Renal cortical epithelial cell (primary cell): ENCODE results near the gene MED8. TPM values are rescaled to one million over a fixed set of nuclear protein-coding genes. Genes with fewer than 3 reads are reported as not detected.

Experiments
- DNase-seq: peaks from one replicate; pipeline ENCODE4 v3.0.0-alpha.2; 2011; ENCODE audit warnings: low read depth
- total RNA-seq: library from RNA; depleted of rRNA; stranded (reverse); fragments of >200 nt; gene quantifications from 2 replicates; pipeline ENCODE4 v1.2.3, GENCODE V29; 2014

The MED8 gene
- total RNA-seq, 1 donor from 2014 or later, result 40.2 TPM

DNA sequence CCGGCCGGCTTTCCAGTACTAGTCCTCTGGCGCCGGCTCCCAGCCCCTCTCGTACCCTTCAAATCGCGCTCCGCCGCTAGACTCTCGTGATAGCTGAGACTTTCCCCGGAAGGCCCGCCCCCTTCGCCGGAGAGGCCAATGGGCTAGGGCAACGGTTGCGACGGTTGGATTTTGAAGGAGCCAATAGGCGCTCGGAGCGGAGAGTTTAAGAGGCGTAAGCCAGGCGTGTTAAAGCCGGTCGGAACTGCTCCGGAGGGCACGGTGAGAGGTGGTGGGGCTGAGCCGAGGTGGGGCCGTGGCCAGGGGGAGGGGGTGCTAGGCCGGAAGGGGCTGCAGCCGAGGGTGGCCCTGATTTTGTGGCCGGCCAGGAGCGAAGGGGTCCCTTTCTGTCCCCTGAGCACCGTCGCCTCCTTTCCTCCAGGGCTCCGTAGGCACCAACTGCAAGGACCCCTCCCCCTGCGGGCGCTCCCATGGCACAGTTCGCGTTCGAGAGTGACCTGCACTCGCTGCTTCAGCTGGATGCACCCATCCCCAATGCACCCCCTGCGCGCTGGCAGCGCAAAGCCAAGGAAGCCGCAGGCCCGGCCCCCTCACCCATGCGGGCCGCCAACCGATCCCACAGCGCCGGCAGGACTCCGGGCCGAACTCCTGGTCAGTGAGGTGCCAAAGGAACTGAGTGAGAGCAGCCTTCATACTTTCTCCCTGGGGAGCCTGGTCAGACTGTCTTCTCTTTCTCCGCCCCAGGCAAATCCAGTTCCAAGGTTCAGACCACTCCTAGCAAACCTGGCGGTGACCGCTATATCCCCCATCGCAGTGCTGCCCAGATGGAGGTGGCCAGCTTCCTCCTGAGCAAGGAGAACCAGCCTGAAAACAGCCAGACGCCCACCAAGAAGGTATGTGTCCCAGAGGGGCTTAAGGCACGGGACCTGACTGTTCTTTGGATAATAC is 30.6 kb downstream of the MED8 start, which contains the start of gene CDC20:
CDC20 (plus strand) TSS at position 236 of the 948 bp plus-strand sequence; CDS start at position 471, 235 bp downstream.
- peak; percentile 87 for DNase-seq

DNA sequence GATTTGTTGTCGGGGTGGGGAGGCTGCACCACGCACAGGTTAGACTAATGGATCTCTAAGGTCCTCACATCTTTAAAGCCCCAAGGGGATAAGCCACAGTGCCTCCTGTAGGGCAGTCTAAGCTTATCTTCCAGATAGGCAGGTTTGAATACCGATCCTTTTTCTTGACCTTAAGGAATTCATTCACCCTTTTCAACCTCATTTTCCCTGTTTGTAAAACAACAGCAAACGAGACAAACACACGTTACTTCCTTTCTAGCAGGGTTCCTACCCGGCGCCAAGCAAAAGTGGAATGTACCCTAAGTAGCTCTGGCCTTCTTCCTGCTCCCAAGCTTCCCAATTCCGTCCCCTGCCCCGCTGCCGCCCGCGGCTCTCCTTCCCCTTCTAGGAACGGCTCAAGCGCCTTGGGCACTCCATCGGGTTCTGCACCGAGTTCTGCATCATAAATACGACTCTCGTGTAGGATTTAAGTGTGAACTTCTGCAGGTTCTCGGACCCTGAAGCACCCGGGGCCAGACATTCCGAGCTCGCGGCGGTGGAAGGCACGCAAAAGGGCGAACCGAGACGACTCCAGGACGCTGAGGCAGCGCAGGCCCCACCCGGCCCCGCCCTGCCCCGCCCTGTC is 31.4 kb downstream of the MED8 start:
- DNase-seq, result peak; percentile 62

DNA sequence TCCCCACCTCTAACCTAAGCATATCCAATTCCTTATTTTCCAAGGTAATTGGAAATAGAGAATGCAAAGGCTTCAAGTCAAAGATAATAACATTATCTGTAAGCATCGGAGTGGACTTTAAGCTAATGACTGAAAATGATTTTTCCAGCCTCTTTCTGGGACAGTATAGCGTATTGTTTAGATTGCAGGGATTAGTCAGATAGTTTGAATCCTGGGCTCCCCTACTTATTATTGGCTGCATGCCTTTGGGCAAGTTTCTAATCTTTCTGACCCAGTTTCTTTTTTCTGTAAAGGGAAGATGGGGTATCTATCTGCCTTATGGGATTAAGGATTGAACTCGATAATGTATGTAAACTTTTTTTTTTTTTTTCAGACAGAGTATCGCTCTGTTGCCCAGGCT is 32.3 kb downstream of the MED8 start:
- no peak for DNase-seq

DNA sequence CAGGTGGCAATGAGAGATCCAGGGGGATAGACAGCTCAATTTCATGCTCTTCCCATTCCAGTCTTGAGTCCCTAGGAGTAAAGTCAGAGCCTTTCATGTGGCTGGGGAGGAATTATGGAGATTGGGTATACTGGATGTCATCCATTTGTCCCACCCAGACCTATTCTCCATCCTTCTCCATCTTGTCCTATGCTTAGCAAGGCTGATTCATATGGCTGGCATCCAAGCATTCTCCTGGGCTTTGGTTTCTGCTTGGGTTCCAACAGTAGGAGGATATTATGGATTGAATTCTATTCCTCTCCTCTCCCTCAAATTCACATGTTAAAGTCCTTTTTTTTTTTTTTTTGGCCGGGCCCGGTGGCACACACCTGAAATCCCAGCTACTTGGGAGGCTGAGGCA is 34.7 kb downstream of the MED8 start:
- no peak for DNase-seq

DNA sequence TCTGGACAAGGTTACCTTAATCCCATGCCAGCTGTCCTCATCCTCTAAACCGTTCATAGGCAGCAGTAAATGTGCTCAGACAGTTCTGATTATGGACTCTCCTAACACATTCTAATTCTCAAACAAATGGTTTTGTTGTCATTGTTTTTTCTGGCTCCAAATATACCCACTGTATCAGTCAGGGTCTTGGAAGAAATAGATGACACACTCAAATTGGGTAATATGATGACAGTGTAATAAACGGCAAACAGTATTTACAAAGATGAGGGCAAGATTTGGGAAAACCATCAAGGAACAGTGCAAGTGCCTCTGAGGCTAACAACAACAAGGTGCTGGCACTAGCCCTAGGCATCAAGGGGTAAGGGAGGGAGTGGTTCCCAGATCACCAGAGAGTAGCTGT is 35.1 kb downstream of the MED8 start:
- no peak for DNase-seq

DNA sequence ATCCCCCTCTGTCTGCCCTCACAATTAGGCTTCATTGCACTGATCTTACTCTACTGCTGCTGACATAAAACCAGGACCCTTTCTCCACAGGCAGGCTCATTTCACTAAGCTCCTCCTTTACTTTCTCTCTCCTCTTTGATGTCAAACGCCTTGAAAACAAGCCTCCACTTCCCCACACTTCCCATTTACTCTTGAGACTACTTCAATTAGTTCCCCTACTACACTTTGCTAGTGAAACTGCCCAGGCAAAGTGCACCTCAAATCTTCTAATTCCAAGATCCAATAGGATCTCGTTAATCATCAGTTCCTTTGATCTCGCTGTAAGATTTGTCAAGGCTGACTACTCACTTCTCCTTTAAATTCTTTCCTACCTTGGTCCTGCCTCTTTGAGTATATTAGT is 36.7 kb downstream of the MED8 start:
- no peak for DNase-seq

DNA sequence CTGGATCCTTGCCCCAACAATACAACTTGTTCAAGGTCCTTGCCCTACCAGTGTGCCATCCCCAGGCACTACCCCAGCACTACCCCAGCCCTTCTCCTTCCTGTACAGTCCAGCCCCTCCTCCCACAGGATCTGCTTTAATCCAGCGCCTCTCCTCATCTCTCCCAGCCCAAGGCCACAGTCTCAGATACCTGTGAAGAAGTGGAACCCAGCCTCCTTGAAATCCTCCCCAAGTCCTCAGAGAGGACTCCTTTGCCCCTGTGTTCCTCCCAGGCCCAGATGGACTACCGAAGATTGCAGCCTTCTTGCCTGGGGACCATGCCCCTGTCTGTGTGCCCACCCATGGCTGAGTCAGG is 37.3 kb downstream of the MED8 start:
- no peak for DNase-seq

DNA sequence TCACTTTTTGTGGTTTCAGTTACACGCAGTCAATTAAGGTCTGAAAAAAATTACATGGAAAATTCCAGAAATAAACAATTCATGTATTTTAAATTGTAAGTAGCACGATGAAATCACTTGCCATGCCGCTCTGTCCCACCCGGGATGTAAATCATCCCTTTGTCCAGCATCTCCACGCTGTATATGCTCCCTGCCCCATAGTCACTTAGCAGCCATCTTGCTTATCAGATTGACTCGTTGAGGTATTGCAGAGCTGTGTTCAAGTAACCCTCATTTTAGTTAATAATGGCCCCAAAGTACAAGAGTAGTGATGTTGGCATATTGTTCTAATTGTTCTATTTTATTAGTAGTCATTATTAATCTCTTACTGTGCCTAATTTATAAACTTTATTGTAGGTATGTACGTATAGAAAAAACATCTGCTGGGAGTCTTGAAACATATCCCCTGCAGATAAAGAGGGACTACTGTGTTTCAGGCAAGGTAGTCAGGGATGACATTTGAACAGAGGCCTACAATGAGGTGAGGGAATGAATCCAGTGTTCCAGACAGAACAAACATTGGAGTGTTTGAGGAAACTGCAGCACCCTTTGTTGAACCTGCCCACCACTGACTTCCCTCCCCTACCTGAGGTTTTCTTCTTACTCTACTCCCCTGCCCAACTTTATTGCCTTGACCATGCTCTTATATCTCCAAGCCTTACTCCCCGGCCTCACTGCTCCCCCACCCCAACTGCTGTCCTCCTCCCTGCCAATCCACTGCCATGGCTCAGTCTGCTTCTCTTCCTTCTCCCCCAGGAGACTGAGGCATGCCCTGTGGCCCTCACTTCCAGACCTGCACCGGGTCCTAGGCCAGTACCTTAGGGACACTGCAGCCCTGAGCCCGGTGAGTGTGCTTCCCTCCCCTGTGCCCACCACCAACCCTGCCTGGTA is 37.9 kb downstream of the MED8 start:
- DNase-seq, result no peak

DNA sequence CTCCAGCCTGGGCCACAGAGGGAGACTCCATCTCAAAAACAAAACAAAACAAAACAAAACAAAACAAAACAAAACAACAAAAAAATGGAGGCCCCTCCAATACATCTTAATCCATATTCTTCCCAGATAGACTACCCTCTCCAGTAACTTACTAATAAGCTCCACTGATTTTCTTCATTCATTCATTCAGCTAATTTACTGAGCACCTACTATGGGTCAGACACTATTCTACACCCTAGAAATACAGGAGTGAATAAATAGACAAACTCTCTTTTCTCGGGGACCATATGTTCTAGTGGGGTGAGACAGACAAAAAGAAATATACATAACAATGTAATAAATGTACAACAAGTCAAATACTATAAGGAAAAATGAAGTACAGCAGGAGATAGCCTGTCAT is 38.6 kb downstream of the MED8 start:
- DNase-seq, result no peak

DNA sequence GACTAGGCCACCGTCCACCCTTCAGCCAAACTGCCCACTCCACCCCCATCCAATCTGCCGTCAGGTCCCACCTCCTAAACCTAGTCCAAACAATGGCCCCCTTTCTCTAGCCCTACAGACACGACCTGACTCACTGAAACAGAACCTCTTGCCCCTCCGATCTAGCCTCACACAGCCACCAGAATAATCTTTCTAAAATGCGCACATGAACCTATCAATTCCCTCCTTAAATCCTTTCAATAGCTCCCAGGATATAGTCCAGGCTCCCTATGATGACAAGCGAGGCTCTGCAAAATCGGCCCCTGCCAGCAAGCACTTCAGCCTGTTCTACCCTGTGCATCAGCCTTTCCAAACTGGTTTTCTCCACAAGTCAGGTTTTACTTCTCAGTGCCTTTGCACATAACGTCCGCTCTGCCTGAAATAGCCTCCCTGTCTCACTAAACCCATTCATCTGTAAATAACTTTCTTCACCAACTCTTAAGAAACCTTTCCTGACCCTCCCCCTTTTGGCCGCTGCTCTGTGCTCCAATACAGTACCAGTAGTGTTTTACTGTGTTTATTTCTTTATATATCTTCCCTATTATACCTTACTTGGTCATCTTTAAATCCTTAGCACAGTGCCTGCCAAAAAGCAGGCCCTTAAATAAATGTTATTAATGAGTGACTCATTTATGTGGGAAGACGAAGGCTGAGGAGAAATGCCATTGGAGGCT is 39.9 kb downstream of the MED8 start:
- peak; percentile 79 for DNase-seq

DNA sequence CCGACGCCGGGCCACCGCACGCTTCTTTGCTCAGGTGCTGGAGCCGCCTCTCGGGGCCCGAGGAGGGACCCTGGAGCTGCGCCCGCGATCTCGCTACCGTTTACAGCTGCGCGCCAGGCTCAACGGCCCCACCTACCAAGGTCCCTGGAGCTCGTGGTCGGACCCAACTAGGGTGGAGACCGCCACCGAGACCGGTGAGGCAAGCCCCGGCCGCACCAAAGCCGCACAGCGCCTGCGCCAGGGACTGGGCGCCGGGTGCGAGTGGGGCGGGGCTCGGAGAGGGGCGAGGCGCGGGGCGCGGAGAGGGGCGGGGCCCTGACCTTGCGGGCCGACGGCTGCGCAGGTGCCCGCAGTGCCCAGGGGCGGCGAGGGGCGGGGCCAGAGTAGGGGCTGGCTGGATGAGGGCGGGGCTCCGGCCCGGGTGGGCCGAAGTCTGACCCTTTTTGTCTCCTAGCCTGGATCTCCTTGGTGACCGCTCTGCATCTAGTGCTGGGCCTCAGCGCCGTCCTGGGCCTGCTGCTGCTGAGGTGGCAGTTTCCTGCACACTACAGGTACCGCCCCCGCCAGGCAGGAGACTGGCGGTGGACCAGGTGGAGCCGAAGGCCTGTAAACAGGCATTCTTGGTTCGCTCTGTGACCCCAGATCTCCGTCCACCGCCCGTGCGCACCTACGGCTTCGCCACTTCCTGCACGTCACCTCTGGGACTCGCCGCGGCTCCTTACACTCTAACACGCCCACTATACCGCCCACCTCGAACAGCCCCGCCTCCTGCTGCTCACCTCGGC is 40.6 kb downstream of the MED8 start:
- DNase-seq, result peak; percentile 69

DNA sequence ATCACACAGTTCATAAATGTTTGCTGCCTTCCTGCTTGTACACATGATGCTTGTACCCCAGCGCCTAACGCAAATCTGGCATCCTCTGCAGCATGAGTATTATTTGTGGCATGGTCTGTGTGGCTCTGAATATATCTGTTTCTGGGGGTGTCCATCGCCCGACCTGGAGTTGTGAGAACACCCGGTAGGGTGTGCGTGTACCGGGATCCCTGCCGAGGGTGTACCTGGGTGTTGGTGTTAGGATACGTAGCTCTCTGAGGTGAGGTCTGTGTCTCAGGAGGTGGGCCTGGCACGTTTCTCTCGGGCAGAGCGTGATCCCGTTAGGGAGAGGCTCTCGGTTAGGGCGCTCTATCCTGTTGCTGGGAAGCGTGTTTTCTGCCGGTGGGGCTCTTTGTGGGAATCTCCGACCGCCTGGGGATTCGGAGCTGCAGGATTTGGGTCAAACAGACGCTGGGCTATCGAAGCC is 41.2 kb downstream of the MED8 start:
- DNase-seq, result no peak

DNA sequence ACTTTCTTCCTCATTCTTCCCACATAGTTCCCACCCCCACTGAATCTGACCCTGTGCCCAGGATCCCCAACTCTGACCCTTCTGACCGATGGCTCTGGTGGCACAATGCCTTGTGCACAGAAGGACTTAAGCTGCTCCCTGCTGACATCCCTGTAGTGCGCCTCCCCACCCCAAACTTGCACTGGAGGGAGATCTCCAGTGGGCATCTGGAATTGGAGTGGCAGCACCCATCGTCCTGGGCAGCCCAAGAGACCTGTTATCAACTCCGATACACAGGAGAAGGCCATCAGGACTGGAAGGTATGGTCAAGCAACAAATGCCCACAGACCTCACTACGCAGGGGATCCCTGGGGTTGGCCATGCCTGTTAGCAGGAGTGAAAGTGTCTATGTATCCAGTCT is 43.0 kb downstream of the MED8 start:
- DNase-seq, result no peak

DNA sequence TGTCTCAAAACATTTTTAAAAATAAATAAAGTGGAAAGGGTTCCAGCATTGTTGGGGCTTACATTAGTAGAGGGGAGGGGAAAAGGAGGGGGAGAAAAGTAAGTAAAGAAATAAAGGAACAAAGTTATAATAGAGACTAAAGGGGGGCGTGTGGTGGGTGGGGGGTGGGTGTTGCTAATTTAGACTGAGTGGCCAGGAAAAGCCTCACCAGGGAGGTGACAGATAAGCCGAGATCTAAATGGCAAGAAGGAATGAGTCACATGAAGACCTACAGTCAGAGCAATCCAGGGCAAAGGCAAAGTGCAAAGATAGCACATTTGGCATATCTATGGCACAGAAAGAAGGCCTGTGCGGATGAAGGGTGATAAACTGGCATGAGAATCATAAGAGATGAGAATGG is 44.5 kb downstream of the MED8 start:
- no peak for DNase-seq

DNA sequence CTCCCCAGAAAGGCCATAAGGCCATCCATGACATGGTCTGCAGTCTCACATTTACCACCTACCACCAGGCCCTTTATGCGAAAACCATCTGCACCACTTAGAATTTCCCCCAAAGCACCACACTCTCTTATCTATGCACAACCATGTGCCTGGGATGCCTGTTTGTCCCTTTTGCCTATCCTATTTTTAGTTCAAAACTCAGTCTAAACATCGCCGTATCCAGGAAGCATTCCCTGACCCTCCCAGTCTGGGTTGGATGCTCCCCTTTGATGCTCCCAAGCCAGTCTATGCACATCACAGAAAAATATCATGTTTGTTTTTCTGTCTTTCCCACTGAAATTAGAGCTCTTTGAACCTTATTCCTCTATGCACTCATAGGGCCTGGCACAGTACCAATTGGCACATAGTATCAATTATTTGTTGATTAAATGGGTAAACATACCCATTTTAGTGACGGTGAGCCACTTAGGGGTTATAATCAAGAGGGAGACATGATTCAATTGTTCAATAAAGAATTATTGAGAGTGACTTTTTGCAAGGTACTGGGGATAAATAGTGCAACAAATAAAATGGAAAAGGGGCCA is 45.2 kb downstream of the MED8 start:
- no peak for DNase-seq

DNA sequence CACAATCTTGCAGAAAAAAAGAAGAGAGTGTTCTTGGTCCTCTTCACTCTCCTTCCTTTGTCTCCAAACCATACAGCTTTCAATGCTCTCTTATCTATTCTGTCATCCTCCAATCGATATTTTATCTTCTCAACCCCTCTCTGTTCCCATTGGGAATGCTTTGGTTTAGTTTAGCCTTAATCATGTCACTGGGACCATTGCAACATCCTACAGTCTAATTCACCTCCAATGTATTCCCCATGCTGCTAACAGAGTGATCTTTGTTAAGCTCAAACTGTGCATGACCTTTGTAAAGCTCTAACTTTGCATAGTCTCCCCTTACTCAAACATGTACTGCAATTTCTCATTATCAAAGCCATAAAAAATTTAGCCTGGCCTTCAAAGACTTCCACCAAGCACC is 49.0 kb downstream of the MED8 start:
- DNase-seq, result no peak

DNA sequence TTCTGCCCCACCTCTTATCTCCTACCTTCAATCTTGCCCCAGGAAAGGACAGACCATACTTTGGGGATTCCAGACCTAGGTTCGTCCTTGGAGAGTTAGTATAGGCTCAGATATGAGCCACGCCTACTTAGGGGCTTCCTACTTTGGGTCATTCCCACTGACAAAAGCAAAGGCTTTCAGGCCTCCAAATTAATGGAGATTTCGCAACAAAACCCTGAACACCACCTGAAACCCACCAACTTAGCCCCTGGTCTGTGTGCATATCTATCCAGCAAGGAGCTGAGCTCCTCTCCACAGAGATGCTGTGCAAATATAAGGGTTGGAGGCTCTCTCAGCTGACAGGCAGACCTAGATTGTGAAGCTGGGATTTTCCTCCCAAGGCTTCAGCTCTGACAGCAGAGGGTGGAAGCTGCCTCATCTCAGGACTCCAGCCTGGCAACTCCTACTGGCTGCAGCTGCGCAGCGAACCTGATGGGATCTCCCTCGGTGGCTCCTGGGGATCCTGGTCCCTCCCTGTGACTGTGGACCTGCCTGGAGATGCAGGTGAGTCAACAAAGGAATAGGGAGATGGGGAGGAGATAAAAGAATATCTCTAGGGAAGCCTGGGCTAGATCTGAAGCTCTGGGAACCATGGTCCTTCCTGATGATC is 49.9 kb downstream of the MED8 start:
- no peak for DNase-seq

DNA sequence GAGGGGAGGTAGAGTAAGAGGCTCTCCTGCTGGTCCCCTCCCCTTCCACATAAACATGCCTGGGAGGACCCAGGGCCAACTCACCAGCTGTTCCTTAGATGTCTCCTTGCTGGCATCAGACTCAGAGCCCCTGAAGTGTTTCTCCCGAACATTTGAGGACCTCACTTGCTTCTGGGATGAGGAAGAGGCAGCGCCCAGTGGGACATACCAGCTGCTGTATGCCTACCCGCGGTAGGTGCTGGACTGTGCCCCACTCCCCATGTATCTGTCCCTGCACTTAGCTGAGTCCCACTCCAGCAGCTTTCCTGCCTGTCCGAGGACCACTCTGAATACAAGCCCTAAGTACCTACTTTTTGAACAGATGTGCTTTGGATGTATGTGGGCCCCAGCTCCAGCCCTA is 51.6 kb downstream of the MED8 start:
- DNase-seq, result no peak

DNA sequence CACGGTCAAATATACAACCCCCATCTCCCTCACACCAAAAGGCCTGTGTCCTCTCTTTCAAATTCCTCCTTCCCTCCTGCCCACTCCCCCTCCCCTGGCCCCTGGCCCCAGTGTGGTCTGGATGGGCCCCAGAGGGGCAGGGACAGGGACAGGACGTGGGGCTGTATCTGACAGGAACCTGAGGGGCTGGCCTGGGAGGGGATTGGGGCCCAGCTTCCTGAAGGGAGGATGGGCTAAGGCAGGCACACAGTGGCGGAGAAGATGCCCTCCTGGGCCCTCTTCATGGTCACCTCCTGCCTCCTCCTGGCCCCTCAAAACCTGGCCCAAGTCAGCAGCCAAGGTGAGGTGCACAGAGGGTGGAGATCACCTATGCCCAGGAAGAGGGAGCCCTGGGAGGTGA is 52.0 kb downstream of the MED8 start, which contains the start of gene MPL:
MPL (plus strand) TSS at position 231 of the 400 bp plus-strand sequence; CDS start at position 262, 31 bp downstream.
- DNase-seq, result no peak
